ENCODE results near the gene RHBDL1. TPM values are rescaled to one million over a fixed set of nuclear protein-coding genes. Genes with fewer than 3 reads are reported as not detected.

The RHBDL1 gene
- total RNA-seq, 4 donors from 2014 or later: 1.1 to 1.5 (median 1.3) TPM; not detected in 1

GRCh38 chr16:679814-680624, 4.5 kb downstream of the RHBDL1 start, which contains the start of gene STUB1:
Gene STUB1 (plus strand): TSS chr16:680410. CDS start chr16:680526, 116 bp downstream.
- Histone ChIP-seq H3K4me3 (peak within 1 kb of the TSS; percentile 59 to 97), H3K4me1 (peaks cover 0 to 70% (median 54%) of the 10 kb centered on the region in 3 donors), H3K9me3 (no peaks in the 10 kb centered on the region), H3K36me3 (peaks cover 0 to 20% of the 10 kb centered on the region in 2 donors), H3K27me3 (peaks cover 8% of the 10 kb centered on the region), H3K27ac (peak within 1 kb of the TSS; percentile 70 to 100 (median 95))
- TF ChIP-seq POLR2A (IDR thresholded peaks at IDR 0.05) (peak; percentile 82 to 93), EP300 (IDR thresholded peaks at IDR 0.05) (no peak), POLR2AphosphoS5 (IDR thresholded peaks at IDR 0.05) (no peak), CTCF (IDR thresholded peaks at IDR 0.05) (peak in 1 of 4 experiments; percentile 7)
- ATAC-seq: peak; percentile 81
- no CpG with 5 or more reads among the region's 91 CpGs for WGBS, 2 donors (ENCODE audit: low coverage in 1 of 2)

GRCh38 chr16:680625-680945, 5.1 kb downstream of the RHBDL1 start:
- H3K9me3 ChIP-seq: no peaks in the 10 kb centered on the region
- H3K4me3 ChIP-seq: peak overlapping the region; percentile 59 to 97
- peaks cover 0 to 70% (median 54%) of the 10 kb centered on the region in 3 donors for H3K4me1 ChIP-seq
- no peak for ATAC-seq
- H3K27ac ChIP-seq: peak overlapping the region; percentile 37 to 100 (median 95)
- no CpG with 5 or more reads among the region's 38 CpGs for WGBS, 2 donors (ENCODE audit: low coverage in 1 of 2)
- peaks cover 0 to 20% of the 10 kb centered on the region in 2 donors for H3K36me3 ChIP-seq
- H3K27me3 ChIP-seq: peaks cover 8% of the 10 kb centered on the region
- TF ChIP-seq POLR2AphosphoS5 (IDR thresholded peaks at IDR 0.05) (no peak), EP300 (IDR thresholded peaks at IDR 0.05) (no peak), CTCF (IDR thresholded peaks at IDR 0.05) (no peak), POLR2A (IDR thresholded peaks at IDR 0.05) (no peak)

GRCh38 chr16:680967-681745, 5.7 kb downstream of the RHBDL1 start:
- no peak for ATAC-seq
- H3K36me3 ChIP-seq: peaks cover 0 to 24% of the 10 kb centered on the region in 2 donors
- TF ChIP-seq POLR2A (IDR thresholded peaks at IDR 0.05): no peak
- no peak for TF ChIP-seq EP300 (IDR thresholded peaks at IDR 0.05)
- no peak for TF ChIP-seq POLR2AphosphoS5 (IDR thresholded peaks at IDR 0.05)
- no peak for TF ChIP-seq CTCF (IDR thresholded peaks at IDR 0.05)
- 80% methylated on average over 1 of the region's 44 CpGs; no CpG with 5 or more reads in 1 of the 2 donors for WGBS, 2 donors (ENCODE audit: low coverage in 1 of 2)
- peak overlapping the region; percentile 59 to 97 for H3K4me3 ChIP-seq
- peaks cover 8% of the 10 kb centered on the region for H3K27me3 ChIP-seq
- peak overlapping the region; percentile 37 to 100 (median 95) for H3K27ac ChIP-seq
- H3K9me3 ChIP-seq: no peaks in the 10 kb centered on the region
- H3K4me1 ChIP-seq: peaks cover 0 to 70% (median 48%) of the 10 kb centered on the region in 3 donors

GRCh38 chr16:681746-682427, 6.4 kb downstream of the RHBDL1 start:
- WGBS, 2 donors (ENCODE audit: low coverage in 1 of 2): 78 to 100% methylated on average over 1 to 3 of the region's 28 CpGs
- Histone ChIP-seq H3K9me3 (no peaks in the 10 kb centered on the region), H3K4me1 (peaks cover 0 to 72% (median 45%) of the 10 kb centered on the region in 3 donors), H3K27ac (no peak overlapping the region), H3K27me3 (peaks cover 8% of the 10 kb centered on the region), H3K4me3 (peak overlapping the region in 1 of 2 donors; percentile 97), H3K36me3 (peaks cover 0 to 31% of the 10 kb centered on the region in 2 donors)
- no peak for ATAC-seq
- TF ChIP-seq POLR2A (IDR thresholded peaks at IDR 0.05): no peak
- TF ChIP-seq POLR2AphosphoS5 (IDR thresholded peaks at IDR 0.05): no peak
- no peak for TF ChIP-seq EP300 (IDR thresholded peaks at IDR 0.05)
- no peak for TF ChIP-seq CTCF (IDR thresholded peaks at IDR 0.05)
